AG10803 (cell line): ENCODE measurements around the gene SH2D3C.

Source experiments
- DNase-seq: peaks from one replicate; pipeline ENCODE4 v3.0.0; 2010; ENCODE audit warnings: low read depth
- H3K4me3 ChIP-seq: 2 replicates; pipeline ENCODE4 v1.5.1; 2011; ENCODE audit warnings: mild to moderate bottlenecking, low read length, control low read depth
- TF ChIP-seq, protein P1 (sequence below): conservative IDR thresholded peaks from 2 replicates; pipeline ENCODE4 v1.5.1; 2011; ENCODE audit warnings: mild to moderate bottlenecking, low read length, control low read depth, inconsistent platforms

Gene SH2D3C

DNA sequence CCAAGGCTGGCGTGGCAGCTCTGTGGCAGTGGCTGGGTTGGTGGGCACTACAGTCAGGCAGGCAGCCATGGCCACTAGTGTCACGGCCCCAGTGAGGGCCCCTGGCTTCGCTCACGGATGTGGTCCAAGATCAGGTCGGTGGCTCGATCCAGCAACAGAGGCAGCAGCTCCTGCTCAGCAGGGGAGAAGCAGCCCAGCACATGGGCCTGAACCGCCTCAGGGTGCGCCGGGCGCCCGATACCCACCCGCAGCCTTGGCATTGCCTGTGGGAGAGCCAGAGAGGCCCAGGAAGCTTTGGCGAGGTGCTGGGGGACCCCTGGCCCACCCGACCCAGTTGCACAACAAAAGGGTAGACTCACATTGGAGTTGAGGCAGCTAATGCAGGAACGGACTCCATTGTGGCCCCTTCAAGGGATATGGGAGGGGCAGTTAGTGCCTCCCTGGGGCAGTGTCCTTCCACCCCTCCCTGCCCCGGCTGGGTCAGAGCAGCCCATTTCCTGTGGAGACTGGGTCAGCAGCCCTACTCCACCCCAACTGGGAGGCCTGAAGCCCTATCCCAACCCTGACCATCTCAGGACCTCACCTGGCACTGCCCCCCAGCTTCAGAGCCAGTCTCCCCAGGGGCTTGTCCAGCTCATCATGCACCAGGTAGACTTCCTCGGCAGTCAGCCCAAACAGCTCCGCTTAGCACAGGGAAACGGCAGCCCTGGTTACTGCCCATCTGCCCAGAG, 64.3 kb downstream of the SH2D3C start:
- peak overlapping the region; percentile 87 for H3K4me3 ChIP-seq
- DNase-seq = no peak
- TF ChIP-seq, protein P1, sequence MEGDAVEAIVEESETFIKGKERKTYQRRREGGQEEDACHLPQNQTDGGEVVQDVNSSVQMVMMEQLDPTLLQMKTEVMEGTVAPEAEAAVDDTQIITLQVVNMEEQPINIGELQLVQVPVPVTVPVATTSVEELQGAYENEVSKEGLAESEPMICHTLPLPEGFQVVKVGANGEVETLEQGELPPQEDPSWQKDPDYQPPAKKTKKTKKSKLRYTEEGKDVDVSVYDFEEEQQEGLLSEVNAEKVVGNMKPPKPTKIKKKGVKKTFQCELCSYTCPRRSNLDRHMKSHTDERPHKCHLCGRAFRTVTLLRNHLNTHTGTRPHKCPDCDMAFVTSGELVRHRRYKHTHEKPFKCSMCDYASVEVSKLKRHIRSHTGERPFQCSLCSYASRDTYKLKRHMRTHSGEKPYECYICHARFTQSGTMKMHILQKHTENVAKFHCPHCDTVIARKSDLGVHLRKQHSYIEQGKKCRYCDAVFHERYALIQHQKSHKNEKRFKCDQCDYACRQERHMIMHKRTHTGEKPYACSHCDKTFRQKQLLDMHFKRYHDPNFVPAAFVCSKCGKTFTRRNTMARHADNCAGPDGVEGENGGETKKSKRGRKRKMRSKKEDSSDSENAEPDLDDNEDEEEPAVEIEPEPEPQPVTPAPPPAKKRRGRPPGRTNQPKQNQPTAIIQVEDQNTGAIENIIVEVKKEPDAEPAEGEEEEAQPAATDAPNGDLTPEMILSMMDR = no peak

DNA sequence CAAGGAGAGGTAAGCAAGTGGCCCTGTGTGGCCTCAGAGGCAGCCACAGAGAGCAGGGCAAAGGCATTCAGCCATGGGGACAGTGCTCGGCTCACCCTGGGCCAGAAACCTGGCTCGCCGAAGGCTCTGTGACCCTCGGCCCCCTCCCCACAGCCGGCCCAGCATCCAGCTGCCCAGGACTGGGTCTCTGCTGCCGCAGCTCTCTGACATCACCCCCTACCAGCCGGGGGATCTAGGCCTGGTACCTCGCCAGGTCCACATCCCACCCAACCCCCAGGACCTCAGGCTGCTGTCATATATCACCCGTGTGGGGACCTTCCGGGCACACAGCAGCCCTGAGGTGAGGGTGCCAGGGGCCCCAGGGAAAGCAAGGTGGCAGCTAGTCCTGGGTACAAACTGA, 65.6 kb downstream of the SH2D3C start:
- no peak overlapping the region for H3K4me3 ChIP-seq
- DNase-seq = no peak
- TF ChIP-seq, protein P1 = no peak

DNA sequence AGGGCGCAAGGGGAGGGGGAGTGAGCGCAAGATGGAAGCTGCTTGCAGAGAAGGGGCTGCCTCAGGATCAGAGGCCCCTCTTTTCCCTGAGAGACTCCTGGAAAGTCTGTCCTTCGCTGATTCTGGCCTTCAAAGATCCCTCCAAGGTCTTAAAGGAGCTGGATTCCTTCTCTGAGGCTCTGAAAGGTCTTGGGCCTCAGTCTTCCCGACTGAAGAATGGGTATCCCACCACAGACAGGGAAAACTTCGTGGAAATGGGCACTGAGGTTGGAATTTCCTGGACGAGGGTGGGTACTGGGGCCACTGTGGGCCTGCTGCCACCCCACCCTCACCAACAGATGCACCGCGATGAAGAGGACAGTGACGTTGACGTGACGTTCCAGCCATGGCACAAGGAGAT, 66.1 kb downstream of the SH2D3C start:
- no peak overlapping the region for H3K4me3 ChIP-seq
- TF ChIP-seq, protein P1 = no peak
- no peak for DNase-seq

DNA sequence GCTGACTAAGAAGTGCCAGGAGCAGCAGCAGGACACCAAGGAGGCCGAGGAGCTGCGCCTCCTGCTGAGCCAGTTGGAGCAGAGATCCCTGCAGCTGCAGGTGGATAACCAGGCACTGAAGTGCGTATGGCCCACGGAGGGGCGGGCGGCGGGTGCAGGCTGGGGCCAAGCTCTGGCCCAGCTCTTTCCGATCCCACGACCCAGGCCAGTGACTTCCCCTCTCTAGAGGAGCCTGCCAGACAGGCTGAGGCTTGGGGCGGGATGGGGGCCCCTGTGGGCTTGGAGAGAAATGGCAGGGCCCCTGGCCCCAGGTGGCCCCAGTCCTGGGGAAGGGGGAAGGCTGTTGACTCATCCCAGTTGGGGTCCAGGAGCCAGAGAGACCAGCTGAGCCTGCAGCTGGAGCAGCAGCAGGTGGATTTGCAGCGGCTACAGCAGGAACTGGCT, 66.6 kb downstream of the SH2D3C start:
- no peak for DNase-seq
- H3K4me3 ChIP-seq = no peak overlapping the region
- TF ChIP-seq, protein P1 = no peak

DNA sequence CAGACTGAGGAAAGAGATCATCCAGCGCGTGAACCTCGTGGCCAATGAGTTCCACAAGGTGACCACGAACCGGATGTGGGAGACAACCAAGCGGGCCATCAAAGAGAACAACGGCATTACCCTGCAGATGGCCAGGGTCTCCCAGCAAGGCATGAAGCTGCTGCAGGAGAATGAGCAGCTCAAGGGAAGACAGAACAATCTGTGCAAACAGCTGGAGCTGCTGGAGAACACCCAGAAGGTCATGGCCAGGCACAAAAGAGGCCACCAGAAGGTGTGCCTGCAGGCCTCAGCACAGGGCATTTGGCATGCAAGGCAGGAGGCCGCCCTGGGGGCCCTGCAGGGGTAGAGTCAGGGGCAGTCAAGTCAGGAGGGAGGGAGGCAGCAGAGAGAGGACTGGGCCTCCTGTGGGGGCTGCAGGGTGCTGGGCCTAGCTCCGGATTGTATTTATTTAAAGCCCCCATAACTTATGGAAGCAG, 67.2 kb downstream of the SH2D3C start:
- no peak for DNase-seq
- TF ChIP-seq, protein P1 = no peak
- H3K4me3 ChIP-seq = no peak overlapping the region

DNA sequence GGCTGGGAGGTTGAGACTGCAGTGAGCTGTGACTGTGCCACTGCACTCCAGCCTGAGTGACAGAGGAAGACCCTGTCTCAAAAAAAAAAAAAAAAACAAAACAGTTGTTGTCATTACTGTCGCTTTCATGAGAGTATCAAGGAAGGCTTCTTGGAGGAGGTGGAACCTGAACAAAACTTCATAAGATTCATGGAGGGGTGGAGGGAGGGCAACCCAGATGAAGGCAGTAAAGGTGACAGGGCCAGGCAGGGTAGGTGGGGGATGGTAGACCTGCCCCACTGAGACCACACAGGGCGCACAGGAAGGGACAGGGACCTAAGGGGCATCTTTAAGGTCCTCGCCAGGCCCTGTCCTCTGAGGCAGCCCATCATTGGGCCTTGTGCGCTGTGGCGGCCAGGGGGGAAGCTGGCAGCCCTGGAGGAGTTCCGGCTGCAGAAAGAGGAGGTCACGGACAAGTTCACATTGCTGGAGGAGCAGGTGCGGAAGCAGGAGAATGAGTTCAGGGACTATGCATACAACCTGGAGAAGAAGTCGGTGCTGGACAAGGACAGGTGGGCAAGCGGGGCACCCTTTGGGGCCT, 68.2 kb downstream of the SH2D3C start:
- TF ChIP-seq, protein P1 = no peak
- DNase-seq = no peak
- H3K4me3 ChIP-seq = no peak overlapping the region

DNA sequence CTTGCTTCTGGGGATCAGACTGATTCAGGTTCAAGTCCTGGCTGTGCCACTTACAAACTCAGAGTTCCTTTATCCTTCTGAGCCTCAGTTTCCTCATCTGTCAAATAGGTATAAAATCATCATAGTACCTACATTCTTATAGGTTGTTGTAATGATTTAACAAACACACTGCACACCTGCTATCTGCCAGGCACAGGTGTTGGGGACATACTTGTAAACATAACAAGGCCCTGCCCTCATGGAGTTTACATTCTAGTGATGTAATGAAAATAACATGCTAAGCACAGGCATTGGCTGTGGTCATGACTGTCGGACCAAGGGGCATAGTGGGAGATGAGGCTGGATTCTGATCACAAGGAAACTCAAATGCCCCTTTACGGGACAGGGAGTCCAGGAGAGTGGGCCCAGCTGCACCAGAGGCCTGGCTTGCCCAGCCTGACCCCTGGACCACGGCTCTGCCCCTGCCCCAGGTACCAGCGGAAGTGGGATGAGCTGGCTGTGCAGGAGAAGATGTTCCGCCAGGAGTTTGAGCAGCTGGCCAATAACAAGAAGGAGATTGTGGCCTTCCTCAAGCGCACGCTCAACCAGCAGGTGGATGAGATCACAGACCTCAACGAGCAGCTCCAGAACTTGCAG, 69.4 kb downstream of the SH2D3C start:
- TF ChIP-seq, protein P1 = no peak
- no peak overlapping the region for H3K4me3 ChIP-seq
- no peak for DNase-seq
